H9 (cell line): Measurements from ENCODE around the gene NRCAM. TPM values are rescaled to one million over a fixed set of nuclear protein-coding genes. Genes with fewer than 3 reads are reported as not detected.

ENCODE experiments used
- DNase-seq: peaks from one replicate; pipeline ENCODE4 v3.0.0-alpha.2; 2017
- H2AFZ ChIP-seq: one replicate; pipeline ENCODE4 v1.6.1; 2013; ENCODE audit warnings: mild to moderate bottlenecking, low read length, control low read depth, moderate library complexity
- H2AK5ac ChIP-seq: 2 replicates; pipeline ENCODE4 v1.6.1; 2013; ENCODE audit warnings: low read length, control low read depth, mixed read lengths; ENCODE audit not compliant: insufficient read length
- H2BK120ac ChIP-seq: one replicate; pipeline ENCODE4 v1.6.1; 2013; ENCODE audit warnings: low read depth, mild to moderate bottlenecking, low read length, control low read depth, inconsistent platforms; ENCODE audit not compliant: poor library complexity, severe bottlenecking
- H2BK12ac ChIP-seq: 2 replicates; pipeline ENCODE4 v1.6.1; 2013; ENCODE audit warnings: low read length, control low read depth, mixed read lengths, low read depth; ENCODE audit not compliant: insufficient read length
- H2BK15ac ChIP-seq: 2 replicates; pipeline ENCODE4 v1.6.1; 2013; ENCODE audit warnings: low read depth, low read length, control low read depth
- H2BK20ac ChIP-seq: one replicate; pipeline ENCODE4 v1.6.1; 2013; ENCODE audit warnings: low read depth, mild to moderate bottlenecking, low read length, control low read depth, inconsistent platforms; ENCODE audit not compliant: poor library complexity, severe bottlenecking
- H2BK5ac ChIP-seq: 2 replicates; pipeline ENCODE4 v1.6.1; 2013; ENCODE audit warnings: low read length, control low read depth, mixed read lengths; ENCODE audit not compliant: insufficient read length
- H3K14ac ChIP-seq: 2 replicates; pipeline ENCODE4 v1.6.1; 2013; ENCODE audit warnings: low read length, control low read depth; ENCODE audit not compliant: insufficient read depth
- H3K18ac ChIP-seq: 2 replicates; pipeline ENCODE4 v1.6.1; 2013; ENCODE audit warnings: low read depth, mild to moderate bottlenecking, mixed read lengths, low read length, control low read depth; ENCODE audit not compliant: insufficient read length
- H3K23ac ChIP-seq: 2 replicates; pipeline ENCODE4 v1.6.1; 2013; ENCODE audit warnings: low read length, control low read depth, mixed read lengths, low read depth; ENCODE audit not compliant: insufficient read length
- H3K23me2 ChIP-seq: 2 replicates; pipeline ENCODE4 v1.6.1; 2013; ENCODE audit warnings: low read depth, mild to moderate bottlenecking, mixed read lengths, low read length, control low read depth; ENCODE audit not compliant: insufficient read length, poor library complexity, severe bottlenecking
- H3K27ac ChIP-seq: 2 replicates; pipeline ENCODE4 v1.5.1; 2013; ENCODE audit warnings: low read length, control low read depth, mixed read lengths, low read depth; ENCODE audit not compliant: insufficient read length
- H3K27me3 ChIP-seq: 2 replicates; pipeline ENCODE4 v1.6.1; 2013; ENCODE audit warnings: low read length, control low read depth, inconsistent platforms; ENCODE audit not compliant: insufficient read depth
- H3K4ac ChIP-seq: 2 replicates; pipeline ENCODE4 v1.6.1; 2013; ENCODE audit warnings: low read depth, mild to moderate bottlenecking, control low read depth, inconsistent platforms, low read length, moderate library complexity
- H3K4me1 ChIP-seq: 2 replicates; pipeline ENCODE4 v1.6.1; 2013; ENCODE audit warnings: low read length, control low read depth, inconsistent platforms; ENCODE audit not compliant: insufficient read depth
- H3K4me2 ChIP-seq: 2 replicates; pipeline ENCODE4 v1.6.1; 2013; ENCODE audit warnings: low read length, control low read depth, mixed read lengths; ENCODE audit not compliant: insufficient read length, insufficient read depth
- H3K56ac ChIP-seq: 2 replicates; pipeline ENCODE4 v1.6.1; 2013; ENCODE audit warnings: low read depth, mild to moderate bottlenecking, mixed read lengths, low read length, control low read depth; ENCODE audit not compliant: insufficient read length
- H3K79me1 ChIP-seq: 2 replicates; pipeline ENCODE4 v1.6.1; 2013; ENCODE audit warnings: low read depth, mild to moderate bottlenecking, moderate library complexity, low read length, control low read depth, inconsistent platforms; ENCODE audit not compliant: insufficient read depth, poor library complexity, severe bottlenecking
- H3K79me2 ChIP-seq: 2 replicates; pipeline ENCODE4 v1.6.1; 2013; ENCODE audit warnings: low read length, control low read depth, inconsistent platforms; ENCODE audit not compliant: insufficient read depth
- H3K9ac ChIP-seq: 2 replicates; pipeline ENCODE4 v1.6.1; 2013; ENCODE audit warnings: low read length, control low read depth, mixed read lengths; ENCODE audit not compliant: insufficient read length; ENCODE audit errors: extremely low read depth
- H3K9me3 ChIP-seq: one replicate; pipeline ENCODE4 v1.6.1; 2013; ENCODE audit warnings: low read depth, low read length, inconsistent platforms; ENCODE audit not compliant: control insufficient read depth
- H3T11ph ChIP-seq: one replicate; pipeline ENCODE4 v1.6.1; 2013; ENCODE audit warnings: mild to moderate bottlenecking, low read length, control low read depth, inconsistent platforms
- H4K20me1 ChIP-seq: one replicate; pipeline ENCODE4 v1.6.1; 2013; ENCODE audit not compliant: control insufficient read depth, insufficient read length, insufficient read depth
- H4K5ac ChIP-seq: 2 replicates; pipeline ENCODE4 v1.6.1; 2013; ENCODE audit warnings: low read depth, mild to moderate bottlenecking, mixed read lengths, low read length, control low read depth; ENCODE audit not compliant: insufficient read length
- H4K8ac ChIP-seq: replicated peaks from 2 replicates; pipeline ENCODE4 v1.6.1; 2013; ENCODE audit warnings: low read length, control low read depth, mixed read lengths, low read depth; ENCODE audit not compliant: insufficient read length
- H4K91ac ChIP-seq: 2 replicates; pipeline ENCODE4 v1.6.1; 2013; ENCODE audit warnings: low read depth, mild to moderate bottlenecking, moderate library complexity, mixed read lengths, low read length, control low read depth; ENCODE audit not compliant: insufficient read length
- H3K27ac Mint-ChIP-seq, 3 experiments: 2 replicates in 2 of 3; 3 replicates in 1 of 3; pipeline ENCODE4 v1.8.0; 2020 to 2021; ENCODE audit warnings: mixed read lengths in 3 of 3, mild to moderate bottlenecking in 1 of 3, moderate library complexity in 1 of 3
- H3K27me3 Mint-ChIP-seq: 2 replicates; pipeline ENCODE4 v1.8.0; 2021; ENCODE audit warnings: low read depth, mild to moderate bottlenecking, moderate library complexity, mixed read lengths
- H3K36me3 Mint-ChIP-seq, 3 experiments: 2 replicates in 2 of 3; 3 replicates in 1 of 3; pipeline ENCODE4 v1.8.0; 2020 to 2021; ENCODE audit warnings: low read depth in 3 of 3, mixed read lengths in 3 of 3; ENCODE audit not compliant: insufficient read depth in 1 of 3
- H3K4me1 Mint-ChIP-seq, 2 experiments: 2 replicates each; pipeline ENCODE4 v1.8.0; 2020; ENCODE audit warnings: mixed read lengths in 2 of 2
- H3K4me3 Mint-ChIP-seq, 2 experiments: 2 replicates in 1 of 2; 3 replicates in 1 of 2; pipeline ENCODE4 v1.8.0; 2020 to 2021; ENCODE audit warnings: mild to moderate bottlenecking in 2 of 2, mixed read lengths in 2 of 2, moderate library complexity in 1 of 2
- H3K9me3 Mint-ChIP-seq, 2 experiments: 2 replicates in 1 of 2; 3 replicates in 1 of 2; pipeline ENCODE4 v1.8.0; 2020; ENCODE audit warnings: mild to moderate bottlenecking in 2 of 2, mixed read lengths in 2 of 2, moderate library complexity in 1 of 2
- CTCF ChIP-seq: fragments of 200-600 bp; sonication (generic); conservative IDR thresholded peaks from 3 replicates; pipeline ENCODE4 v1.8.0; 2021; ENCODE audit warnings: antibody characterized with exemption, mild to moderate bottlenecking
- WGBS: extraction: QIAGEN DNeasy Blood & Tissue Kit; methylation state at CpG from one replicate; pipeline ENCODE4 v1.1.7; 2013; ENCODE audit warnings: missing lambda C conversion rate, low lambda C conversion rate, mixed read lengths; ENCODE audit not compliant: insufficient read length; ENCODE audit errors: extremely low coverage; 5-methylcytosine and 5-hydroxymethylcytosine counted together
- total RNA-seq: library from RNA; stranded (reverse); gene quantifications from 2 replicates; pipeline ENCODE4 v1.2.1, GENCODE V29; 2021

Gene NRCAM
- total RNA-seq, 1 experiment from 2014 or later: 2.3 TPM

GRCh38 chr7:108253275-108254044 lies 202.8 kb downstream of the NRCAM start:
- Histone ChIP-seq H3K4me2 (no peak overlapping the region), H3K14ac (no peak overlapping the region), H4K20me1 (no peaks in the 10 kb centered on the region), H3K4ac (no peak overlapping the region), H2AK5ac (no peak overlapping the region), H2AFZ (no peak overlapping the region), H3K27ac (no peak overlapping the region), H3K79me2 (no peaks in the 10 kb centered on the region), H4K5ac (no peak overlapping the region), H3K4me1 (no peaks in the 10 kb centered on the region), H3K56ac (no peak overlapping the region), H3K18ac (no peak overlapping the region), H2BK20ac (no peak overlapping the region), H2BK15ac (no peak overlapping the region), H3T11ph (no peak overlapping the region), H4K8ac (no peak overlapping the region), H2BK12ac (no peak overlapping the region), H2BK5ac (no peak overlapping the region), H3K27me3 (no peaks in the 10 kb centered on the region), H3K23ac (no peak overlapping the region), H3K9ac (no peak overlapping the region), H3K23me2 (no peaks in the 10 kb centered on the region), H3K9me3 (peaks cover 4% of the 10 kb centered on the region), H3K79me1 (no peaks in the 10 kb centered on the region), H2BK120ac (no peak overlapping the region), H4K91ac (no peak overlapping the region)
- Mint-ChIP-seq H3K27me3 (no peaks in the 10 kb centered on the region), H3K4me3 (no peak overlapping the region), H3K4me1 (peaks cover 0 to 4% of the 10 kb centered on the region in 2 experiments; a peak in 1 of 4 replicates), H3K9me3 (peaks cover 26 to 31% of the 10 kb centered on the region in 2 experiments), H3K27ac (no peak overlapping the region), H3K36me3 (peaks cover 8 to 32% (median 10%) of the 10 kb centered on the region in 3 experiments)
- WGBS: no CpG with 5 or more reads among the region's 6 CpGs
- no peak for TF ChIP-seq CTCF
- DNase-seq: no peak
